ENCODE results near the gene NPEPPS.

GRCh38 chr17:47603830-47604597 is 73.1 kb downstream of the NPEPPS start:
- no peak for TF ChIP-seq CTCF (conservative IDR thresholded peaks at IDR 0.05; ENCODE audit: low read depth, low read length)
- TF ChIP-seq EZH2 (IDR thresholded peaks at IDR 0.05; ENCODE audit: borderline replicate concordance, low read depth, low read length, poor library complexity, severe bottlenecking), result no peak

Measured in A673 (cell line).